Stimulated activated naive CD8-positive, alpha-beta T cell treated with anti-CD3 and anti-CD28 coated beads, Interleukin-15, amount 100 ng/mL, for 72 hours (primary cell): Measurements from ENCODE around the gene DPM3.
"Not testable (repeated sequence)": the region's sequence is repeated elsewhere in the genome, so short reads cannot be mapped to it uniquely, and the experiment has no call there.

Experiments
- ATAC-seq: fragments of 150-1000 bp; cut with Tn5 transposase; 2 replicates; pipeline ENCODE4 v1.10.0; 2021; ENCODE audit warnings: mild to moderate bottlenecking, moderate library complexity
- DNase-seq, 2 donors: peaks; one replicate each; pipeline ENCODE4 v3.0.0; 2021 to 2022
- H3K27ac Mint-ChIP-seq, 2 donors: one replicate each; pipeline ENCODE4 v1.8.0; 2022; ENCODE audit warnings: mild to moderate bottlenecking in 2 of 2, mixed read lengths in 2 of 2, moderate library complexity in 2 of 2
- H3K27me3 Mint-ChIP-seq: one replicate; pipeline ENCODE4 v1.8.0; 2022; ENCODE audit warnings: mixed read lengths
- H3K4me1 Mint-ChIP-seq: one replicate; pipeline ENCODE4 v1.8.0; 2022; ENCODE audit warnings: mild to moderate bottlenecking, mixed read lengths
- H3K4me3 Mint-ChIP-seq, 2 donors: one replicate each; pipeline ENCODE4 v1.8.0; 2022; ENCODE audit warnings: mild to moderate bottlenecking in 2 of 2, mixed read lengths in 2 of 2, moderate library complexity in 1 of 2
- H3K9me3 Mint-ChIP-seq, 2 donors: one replicate each; pipeline ENCODE4 v1.8.0; 2022; ENCODE audit warnings: mixed read lengths in 2 of 2

DPM3 gene, protein sequence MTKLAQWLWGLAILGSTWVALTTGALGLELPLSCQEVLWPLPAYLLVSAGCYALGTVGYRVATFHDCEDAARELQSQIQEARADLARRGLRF

DNA sequence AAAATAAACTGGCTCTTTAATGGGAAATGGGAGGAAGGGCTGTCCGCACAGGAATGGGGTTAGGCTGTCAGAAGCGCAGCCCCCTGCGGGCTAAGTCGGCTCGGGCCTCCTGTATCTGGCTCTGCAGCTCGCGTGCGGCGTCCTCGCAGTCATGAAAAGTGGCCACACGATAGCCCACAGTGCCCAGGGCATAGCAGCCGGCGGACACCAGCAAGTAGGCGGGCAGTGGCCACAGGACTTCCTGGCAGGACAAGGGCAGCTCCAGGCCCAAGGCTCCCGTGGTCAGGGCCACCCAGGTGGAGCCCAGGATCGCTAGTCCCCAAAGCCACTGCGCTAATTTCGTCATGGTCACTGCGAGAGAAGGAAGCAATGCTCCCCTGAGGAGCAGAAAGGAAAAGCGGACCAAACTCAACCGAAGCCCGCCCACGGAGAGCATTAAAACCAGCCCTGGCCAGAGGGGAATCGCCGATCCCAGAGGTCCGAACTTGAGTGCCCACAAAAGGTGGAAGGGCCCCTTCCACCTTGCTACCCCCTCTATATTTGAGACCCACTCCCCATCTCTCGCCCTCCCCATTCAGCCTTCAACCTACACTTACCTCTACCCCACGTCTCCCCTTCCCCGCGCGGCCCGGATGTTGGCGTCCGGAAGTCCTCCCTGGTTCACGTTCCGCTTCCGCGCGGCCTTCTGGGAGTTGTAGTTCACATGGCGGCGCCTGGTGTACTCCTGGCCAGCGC, at the start of gene DPM3:
DPM3 (minus strand) TSS at position 637 of the 735 bp plus-strand sequence; CDS start at position 346, 291 bp downstream.
- H3K4me3 Mint-ChIP-seq: peak within 1 kb of the TSS; percentile 92
- H3K27ac Mint-ChIP-seq: peak within 1 kb of the TSS; percentile 91 to 95
- peak; percentile 82 to 87 for DNase-seq
- H3K27me3 Mint-ChIP-seq: no peaks in the 10 kb centered on the region
- no peaks in the 10 kb centered on the region for H3K9me3 Mint-ChIP-seq
- peak; percentile 82 for ATAC-seq
- H3K4me1 Mint-ChIP-seq: peaks cover 30% of the 10 kb centered on the region

DNA sequence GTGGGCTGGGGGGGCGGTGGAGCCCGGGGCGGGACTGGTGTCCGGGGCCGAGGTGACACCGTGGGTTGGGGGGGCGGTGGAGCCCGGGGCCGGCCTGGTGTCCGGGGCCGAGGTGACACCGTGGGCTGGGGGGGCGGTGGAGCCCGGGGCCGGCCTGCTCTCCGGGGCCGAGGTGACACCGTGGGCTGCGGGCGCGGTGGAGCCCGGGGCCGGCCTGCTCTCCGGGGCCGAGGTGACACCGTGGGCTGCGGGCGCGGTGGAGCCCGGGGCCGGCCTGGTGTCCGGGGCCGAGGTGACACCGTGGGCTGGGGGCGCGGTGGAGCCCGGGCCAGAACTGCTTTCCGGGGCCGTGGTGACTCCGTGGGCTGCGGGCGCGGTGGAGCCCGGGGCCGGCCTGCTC, 49.6 kb upstream of the DPM3 start:
- H3K4me1 Mint-ChIP-seq: peaks cover 37% of the 10 kb centered on the region
- not testable (repeated sequence) for H3K27me3 Mint-ChIP-seq, H3K4me3 Mint-ChIP-seq, ATAC-seq, DNase-seq, H3K27ac Mint-ChIP-seq, H3K9me3 Mint-ChIP-seq

DNA sequence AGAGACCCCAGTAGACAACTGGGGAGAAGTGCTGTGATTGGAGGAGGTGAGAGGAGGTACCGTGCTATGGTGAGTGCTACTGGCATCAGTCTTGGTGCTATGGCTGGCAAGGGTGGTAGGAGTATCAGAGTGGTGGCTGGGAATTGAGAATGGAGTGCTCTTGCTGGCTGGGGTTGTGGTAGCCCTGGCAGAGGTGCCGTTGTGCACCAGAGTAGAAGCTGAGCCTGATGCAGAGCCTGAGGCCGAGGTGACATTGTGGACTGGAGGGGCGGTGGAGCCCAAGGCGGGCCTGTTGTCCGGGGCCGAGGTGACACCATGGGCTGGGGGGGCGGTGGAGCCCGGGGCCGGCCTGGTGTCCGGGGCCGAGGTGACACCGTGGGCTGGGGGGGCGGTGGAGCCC, 47.9 kb upstream of the DPM3 start:
- H3K27me3 Mint-ChIP-seq: no peaks in the 10 kb centered on the region
- no peaks in the 10 kb centered on the region for H3K9me3 Mint-ChIP-seq
- H3K4me1 Mint-ChIP-seq: peaks cover 21% of the 10 kb centered on the region
- DNase-seq: no peak
- peak overlapping the region in 1 of 2 donors; percentile 95 for H3K27ac Mint-ChIP-seq
- no peak for ATAC-seq
- H3K4me3 Mint-ChIP-seq: no peak overlapping the region

DNA sequence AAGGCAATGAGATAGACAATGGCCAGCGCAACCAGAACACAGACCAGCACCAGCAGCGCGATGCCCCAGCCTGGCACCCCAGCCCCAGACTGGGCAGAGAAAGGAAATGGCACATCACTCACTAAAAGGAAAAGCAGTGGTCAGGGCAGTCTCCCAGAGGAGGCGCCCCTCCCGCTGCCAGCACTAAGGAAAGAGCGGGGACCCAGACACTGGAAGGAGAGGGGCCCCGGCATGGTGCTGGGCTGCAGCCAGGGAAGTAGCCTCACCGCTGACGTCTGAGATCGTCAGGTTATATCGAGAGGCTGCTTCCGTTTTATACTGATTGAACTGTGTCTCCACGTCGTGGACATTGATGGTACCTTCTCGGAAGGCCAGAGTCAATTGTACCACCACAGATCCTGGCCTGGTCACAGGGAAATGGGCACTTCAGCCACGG, 47.1 kb upstream of the DPM3 start:
- H3K4me3 Mint-ChIP-seq: no peak overlapping the region
- H3K27me3 Mint-ChIP-seq: no peaks in the 10 kb centered on the region
- no peak overlapping the region for H3K27ac Mint-ChIP-seq
- no peak for DNase-seq
- ATAC-seq: no peak
- H3K4me1 Mint-ChIP-seq: peaks cover 13% of the 10 kb centered on the region
- H3K9me3 Mint-ChIP-seq: no peaks in the 10 kb centered on the region

DNA sequence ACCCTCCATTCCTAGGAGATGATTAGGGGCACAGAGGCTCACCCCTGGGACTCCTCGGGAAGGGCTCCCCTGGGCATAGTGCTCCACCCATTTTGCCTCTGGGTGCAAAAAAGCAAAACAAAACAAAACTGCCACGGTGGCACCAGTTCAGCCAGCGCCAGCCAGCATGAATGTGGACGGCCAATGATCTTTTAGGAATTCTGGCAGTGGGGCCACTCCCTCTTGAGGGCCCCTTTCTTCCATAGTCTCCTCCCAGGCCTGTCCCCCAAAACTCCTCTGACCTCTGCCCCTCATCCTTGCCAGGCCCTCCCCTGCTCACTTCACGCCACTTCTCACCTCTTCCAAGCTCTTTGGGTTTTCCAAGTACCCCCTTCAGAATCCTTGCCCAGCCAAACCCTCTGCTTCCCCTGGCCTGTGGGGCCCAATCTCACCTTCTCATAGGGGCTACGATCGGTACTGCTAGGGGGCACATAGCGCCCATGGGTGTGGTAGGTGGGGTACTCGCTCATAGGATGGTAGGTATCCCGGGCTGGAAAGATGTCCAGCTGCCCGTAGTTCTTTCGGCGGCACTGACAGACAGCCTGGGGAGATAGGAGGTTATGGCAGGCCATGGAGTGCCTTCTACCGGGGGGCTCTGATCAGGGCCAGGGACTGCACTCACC, 46.6 kb upstream of the DPM3 start:
- Mint-ChIP-seq H3K4me1 (peaks cover 7% of the 10 kb centered on the region), H3K4me3 (no peak overlapping the region), H3K27ac (no peak overlapping the region), H3K27me3 (no peaks in the 10 kb centered on the region), H3K9me3 (no peaks in the 10 kb centered on the region)
- no peak for ATAC-seq
- DNase-seq: no peak

DNA sequence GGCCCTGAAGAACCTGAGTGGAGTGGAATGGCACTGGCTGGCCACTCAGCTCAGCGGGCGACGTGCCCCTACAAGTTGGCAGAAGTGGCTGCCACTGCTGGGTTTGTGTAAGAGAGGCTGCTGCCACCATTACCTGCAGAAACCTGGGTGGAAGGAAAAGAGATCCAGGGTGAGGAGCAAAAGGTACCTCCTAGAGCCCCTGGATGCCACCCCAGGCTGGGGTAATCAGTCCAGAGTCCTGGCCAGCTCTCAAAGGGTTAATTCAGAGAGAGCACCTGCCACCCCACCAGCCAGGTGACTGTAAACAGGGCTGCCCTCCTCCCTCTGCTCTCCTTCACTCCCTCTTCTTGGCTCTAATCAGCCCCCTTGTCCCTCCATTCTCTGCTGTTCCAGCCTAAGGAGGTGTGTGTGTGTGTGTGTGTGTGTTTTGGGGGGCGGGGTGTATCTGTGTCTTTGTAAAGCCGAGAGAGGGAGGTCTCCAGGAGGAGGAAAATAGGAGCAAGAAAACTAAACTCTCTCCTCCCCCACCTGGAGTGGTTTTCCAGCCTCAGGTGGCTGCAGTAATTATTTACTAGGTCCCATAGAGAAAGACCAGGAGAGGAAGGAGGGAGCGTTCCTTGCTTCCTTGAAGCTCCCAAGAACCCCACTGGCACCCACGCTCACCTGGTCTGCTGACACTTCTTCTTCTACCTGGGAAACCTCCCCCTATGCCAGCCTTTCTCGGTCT, 45.9 kb upstream of the DPM3 start:
- DNase-seq: no peak
- ATAC-seq: peak; percentile 10
- Mint-ChIP-seq H3K4me3 (no peak overlapping the region), H3K4me1 (peaks cover 6% of the 10 kb centered on the region), H3K9me3 (no peaks in the 10 kb centered on the region), H3K27me3 (no peaks in the 10 kb centered on the region), H3K27ac (peak overlapping the region in 1 of 2 donors; percentile 69)

DNA sequence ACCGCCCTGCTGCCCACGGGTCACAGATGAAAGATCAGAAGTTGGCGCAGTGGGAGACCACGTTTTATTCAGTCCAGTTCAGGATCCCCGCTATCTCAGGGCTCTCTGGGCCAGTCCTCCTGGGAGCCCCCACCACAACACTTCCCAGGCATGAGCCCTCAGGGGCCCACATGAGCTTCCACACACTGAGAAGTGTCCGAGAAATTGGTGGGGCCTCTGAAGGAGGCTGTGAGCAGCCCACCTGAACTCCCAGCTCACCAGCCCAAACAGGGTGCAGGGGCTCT, 45.4 kb upstream of the DPM3 start:
- DNase-seq (no peak), ATAC-seq (no peak)
- no peaks in the 10 kb centered on the region for H3K27me3 Mint-ChIP-seq
- H3K27ac Mint-ChIP-seq: peak overlapping the region in 1 of 2 donors; percentile 69
- H3K4me3 Mint-ChIP-seq: no peak overlapping the region
- peaks cover 6% of the 10 kb centered on the region for H3K4me1 Mint-ChIP-seq
- no peaks in the 10 kb centered on the region for H3K9me3 Mint-ChIP-seq

DNA sequence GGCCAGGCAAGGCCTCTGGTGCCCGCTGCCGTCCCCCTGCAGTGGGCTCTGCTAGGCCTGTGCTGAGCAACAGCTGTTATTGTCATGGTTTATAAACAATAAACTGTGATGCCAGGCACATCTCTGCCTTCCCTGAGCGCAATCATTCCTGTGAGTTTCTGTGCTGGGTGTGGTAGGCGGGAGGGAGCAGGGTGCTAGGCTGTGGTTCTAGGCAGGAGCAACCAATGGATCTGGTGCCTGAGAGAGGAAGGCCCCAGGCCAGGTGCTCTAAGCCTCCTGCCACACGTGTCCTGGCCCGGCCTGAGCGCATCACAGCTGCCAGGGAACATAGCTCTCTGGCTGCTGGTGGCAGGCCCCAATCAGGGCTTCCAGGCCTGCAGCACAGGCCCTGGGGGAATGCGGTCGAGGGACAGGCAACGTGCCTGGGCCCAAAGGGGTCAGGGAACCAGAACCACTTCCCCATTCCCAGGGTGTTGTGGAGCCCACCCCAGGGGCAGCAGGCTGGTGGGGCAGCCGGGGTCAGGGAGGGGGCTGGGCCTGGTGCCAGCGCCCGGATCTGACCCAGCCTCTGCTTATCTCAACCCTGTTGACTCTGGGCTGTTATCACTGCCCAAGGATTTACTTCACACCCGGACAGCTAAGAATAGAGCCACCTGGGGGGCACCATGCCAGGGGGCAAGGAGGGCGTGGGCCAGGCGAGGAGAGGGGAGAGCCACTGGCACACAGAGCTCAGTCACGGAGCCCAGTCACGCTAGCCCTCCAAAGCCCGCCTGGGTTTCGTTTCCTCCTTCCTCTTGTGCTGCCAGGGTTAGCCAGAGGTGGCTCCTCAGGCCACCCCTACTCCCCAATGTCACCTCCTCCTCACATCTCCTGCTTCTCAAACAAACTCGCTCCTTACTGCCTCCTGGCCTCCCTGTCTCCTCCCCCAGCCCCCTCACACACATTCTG, 44.8 kb upstream of the DPM3 start:
- Mint-ChIP-seq H3K27ac (no peak overlapping the region), H3K4me1 (peaks cover 6% of the 10 kb centered on the region)
- ATAC-seq: peak; percentile 13

DNA sequence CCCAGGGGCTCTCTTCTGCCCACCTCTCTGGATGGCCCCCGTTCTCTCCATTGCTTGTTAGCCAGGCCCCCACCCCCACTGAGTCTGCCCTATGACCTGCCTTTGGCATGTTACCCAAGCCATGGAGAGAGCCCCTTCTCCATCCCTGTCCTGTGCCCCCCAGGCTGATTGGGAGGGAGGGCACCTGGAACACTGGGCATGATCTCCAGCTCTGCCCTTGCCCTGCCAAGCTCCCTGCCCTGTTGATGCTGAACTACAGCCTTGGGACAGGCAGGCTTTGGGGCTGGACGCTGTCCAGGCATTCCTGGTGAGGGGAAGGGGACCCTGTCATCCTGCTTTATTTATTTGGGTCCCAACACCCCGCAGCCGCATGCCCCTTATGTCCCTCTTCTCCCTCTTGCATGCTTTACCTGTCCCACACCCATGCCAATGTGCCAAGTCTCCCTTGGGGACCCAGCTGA, 44.0 kb upstream of the DPM3 start:
- H3K4me1 Mint-ChIP-seq: peaks cover 6% of the 10 kb centered on the region
- no peaks in the 10 kb centered on the region for H3K27me3 Mint-ChIP-seq
- H3K27ac Mint-ChIP-seq: no peak overlapping the region
- no peak overlapping the region for H3K4me3 Mint-ChIP-seq
- DNase-seq (no peak), ATAC-seq (no peak)
- no peaks in the 10 kb centered on the region for H3K9me3 Mint-ChIP-seq

More for the DNA sequence above, 44.8 kb upstream of the DPM3 start:
- no peak for DNase-seq
- no peaks in the 10 kb centered on the region for H3K27me3 Mint-ChIP-seq
- H3K4me3 Mint-ChIP-seq: no peak overlapping the region
- no peaks in the 10 kb centered on the region for H3K9me3 Mint-ChIP-seq

DNA sequence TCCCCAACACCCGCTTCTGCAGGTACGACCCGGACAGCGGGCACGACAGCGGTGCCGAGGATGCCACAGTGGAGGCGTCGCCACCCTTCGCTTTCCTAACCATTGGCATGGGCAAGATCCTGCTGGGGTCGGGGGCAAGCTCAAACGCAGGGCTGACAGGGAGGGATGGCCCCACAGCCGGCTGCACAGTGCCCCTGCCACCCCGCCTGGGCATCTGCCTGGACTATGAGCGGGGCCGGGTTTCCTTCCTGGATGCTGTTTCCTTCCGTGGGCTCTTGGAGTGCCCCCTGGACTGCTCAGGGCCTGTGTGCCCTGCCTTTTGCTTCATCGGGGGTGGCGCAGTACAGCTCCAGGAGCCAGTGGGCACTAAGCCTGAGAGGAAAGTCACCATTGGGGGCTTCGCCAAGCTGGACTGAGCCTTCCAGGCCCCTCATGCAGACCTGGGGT, 43.5 kb upstream of the DPM3 start:
- no peaks in the 10 kb centered on the region for H3K27me3 Mint-ChIP-seq
- H3K4me1 Mint-ChIP-seq: peaks cover 6% of the 10 kb centered on the region
- DNase-seq (no peak), ATAC-seq (no peak)
- H3K27ac Mint-ChIP-seq: peak overlapping the region in 1 of 2 donors; percentile 1
- no peaks in the 10 kb centered on the region for H3K9me3 Mint-ChIP-seq
- H3K4me3 Mint-ChIP-seq: no peak overlapping the region

DNA sequence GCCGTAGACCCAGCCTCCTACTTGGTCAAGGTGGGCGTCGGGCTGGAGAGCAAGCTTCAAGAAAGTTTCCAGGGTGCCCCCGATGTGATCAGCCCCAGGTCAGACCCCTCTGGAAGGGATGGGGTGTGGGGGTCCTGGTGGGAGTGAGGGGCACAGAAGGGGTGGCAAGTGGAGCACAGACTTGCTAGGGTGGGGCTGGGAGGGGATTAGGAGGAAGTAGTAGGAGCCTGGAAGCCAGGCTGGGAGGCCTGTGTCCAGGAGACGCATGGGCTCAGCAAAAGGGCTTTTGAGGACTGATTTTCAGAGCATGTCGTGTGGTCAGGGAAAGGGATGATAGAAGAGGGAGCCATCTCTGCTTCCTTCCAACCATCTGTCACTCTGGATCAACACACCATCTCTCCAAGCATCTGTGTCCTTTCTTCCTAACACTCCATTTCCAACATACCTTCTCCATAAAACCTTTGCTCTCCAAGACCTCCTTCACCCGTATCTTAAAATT, 41.8 kb upstream of the DPM3 start:
- H3K4me3 Mint-ChIP-seq: no peak overlapping the region
- ATAC-seq (no peak), DNase-seq (no peak)
- peaks cover 6% of the 10 kb centered on the region for H3K4me1 Mint-ChIP-seq
- no peak overlapping the region for H3K27ac Mint-ChIP-seq
- no peaks in the 10 kb centered on the region for H3K9me3 Mint-ChIP-seq
- H3K27me3 Mint-ChIP-seq: no peaks in the 10 kb centered on the region

DNA sequence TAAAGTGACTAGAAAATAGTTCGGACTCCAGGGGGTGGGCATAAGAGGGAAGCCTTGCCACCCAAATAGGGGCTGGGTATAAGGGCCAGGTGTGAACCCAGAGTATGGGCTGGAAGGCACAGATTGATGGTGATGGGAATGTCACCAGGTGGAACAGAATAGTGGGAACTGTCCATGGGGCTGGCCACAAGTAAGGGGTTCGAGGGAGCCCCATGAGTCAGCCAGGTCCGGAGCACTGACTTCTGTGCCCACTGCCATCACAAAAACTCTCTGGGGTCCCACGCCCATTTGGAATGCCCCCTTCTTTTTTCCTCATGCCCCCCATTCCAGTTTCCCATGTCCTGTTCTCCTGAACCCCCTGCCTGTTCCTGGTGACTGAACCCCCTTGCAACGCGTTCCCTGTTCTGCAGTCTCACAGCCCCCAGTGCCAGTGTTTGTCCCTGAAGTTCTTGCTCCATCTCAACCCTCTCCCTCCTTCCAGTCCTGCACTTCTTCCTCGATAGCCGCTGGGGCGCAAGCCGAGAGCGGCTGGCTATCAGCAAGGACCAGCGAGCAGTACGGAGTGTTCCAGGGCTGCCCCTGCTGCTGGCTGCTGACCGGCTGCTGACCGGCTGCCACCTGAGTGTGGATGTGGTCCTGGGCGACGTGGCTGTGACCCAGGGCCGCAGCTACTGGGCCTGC, 41.2 kb upstream of the DPM3 start:
- ATAC-seq (no peak), DNase-seq (no peak)
- Mint-ChIP-seq H3K27ac (no peak overlapping the region), H3K4me3 (no peak overlapping the region), H3K4me1 (peaks cover 12% of the 10 kb centered on the region), H3K9me3 (no peaks in the 10 kb centered on the region), H3K27me3 (no peaks in the 10 kb centered on the region)

DNA sequence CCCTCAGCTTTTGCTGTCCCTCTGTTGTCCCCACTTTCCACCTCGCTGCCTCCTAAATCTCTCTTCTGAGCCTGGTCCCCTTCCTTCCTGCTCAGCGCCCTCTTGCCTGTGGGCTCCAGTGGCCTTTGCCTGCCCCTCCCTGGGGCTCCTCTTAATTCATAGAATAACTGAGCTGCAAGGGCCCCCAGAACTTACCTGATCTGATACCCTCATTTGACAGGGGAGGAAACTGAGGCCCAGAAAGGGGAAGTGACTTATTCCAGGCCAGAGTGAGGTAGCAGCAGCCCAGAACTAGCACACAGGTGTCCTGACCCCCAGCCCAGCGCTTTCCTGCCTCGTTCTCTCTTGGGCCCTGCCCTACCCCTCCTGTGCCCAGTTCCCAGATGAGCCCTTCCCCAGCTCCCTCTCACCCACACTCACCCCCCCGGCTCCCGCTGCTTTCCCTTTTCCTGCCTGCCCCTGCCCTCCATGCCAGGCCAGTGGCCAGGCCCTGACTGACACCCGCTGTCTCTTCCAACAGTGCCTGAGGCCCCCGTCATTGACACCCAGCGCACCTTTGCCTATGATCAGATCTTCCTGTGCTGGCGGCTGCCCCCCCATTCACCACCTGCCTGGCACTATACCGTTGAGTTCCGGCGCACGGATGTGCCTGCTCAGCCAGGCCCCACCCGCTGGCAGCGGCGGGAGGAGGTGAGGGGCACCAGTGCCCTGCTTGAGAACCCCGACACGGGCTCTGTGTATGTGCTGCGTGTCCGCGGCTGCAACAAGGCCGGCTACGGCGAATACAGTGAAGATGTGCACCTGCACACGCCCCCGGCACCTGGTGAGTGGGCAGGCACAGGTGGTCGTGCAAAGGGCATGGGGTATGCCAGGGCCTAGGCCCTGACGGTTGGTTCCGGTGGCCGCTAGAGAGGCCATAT, 39.0 kb upstream of the DPM3 start:
- ATAC-seq: no peak
- H3K9me3 Mint-ChIP-seq: no peaks in the 10 kb centered on the region
- H3K27me3 Mint-ChIP-seq: no peaks in the 10 kb centered on the region
- H3K27ac Mint-ChIP-seq: peak overlapping the region in 1 of 2 donors; percentile 21
- no peak overlapping the region for H3K4me3 Mint-ChIP-seq
- H3K4me1 Mint-ChIP-seq: peaks cover 33% of the 10 kb centered on the region
- no peak for DNase-seq
